Upper lobe of left lung (tissue), 4 donors: ENCODE results near the gene HTRA1.

Experiments
- CTCF ChIP-seq, 6 experiments: fragments of 450-650 bp in 4 of 6; fragments of 200-600 bp in 2 of 6; sonication (generic) in 2 of 6; IDR thresholded peaks; one replicate each; pipeline ENCODE4 v1.5.1; 2016 to 2019; ENCODE audit warnings: antibody characterized with exemption in 6 of 6
- POLR2A ChIP-seq, 4 donors: fragments of 450-650 bp; IDR thresholded peaks; one replicate each; pipeline ENCODE4 v1.5.1; 2016 to 2017; ENCODE audit warnings: antibody characterized with exemption in 4 of 4, mild to moderate bottlenecking in 2 of 4

- TF ChIP-seq CTCF (IDR thresholded peaks at IDR 0.05) = no peak
- TF ChIP-seq POLR2A (IDR thresholded peaks at IDR 0.05) = no peak
These were observed 41.7 kb downstream of the HTRA1 start for GRCh38 chr10:122503012-122503411.
